A549 treated with DMSO at 1 μM for 4 hours (cell line): ENCODE data around the gene OR6C3. TPM values are rescaled to one million over a fixed set of nuclear protein-coding genes. Genes with fewer than 3 reads are reported as not detected.

Experiments
- total RNA-seq: library from RNA; stranded (reverse); fragments of 200-300 nt; extraction: Qiagen RNA extraction; gene quantifications from 5 replicates; pipeline ENCODE4 v1.2.3, GENCODE V29; 2022; ENCODE audit warnings: low read depth

OR6C3 gene
- total RNA-seq: not detected in 5 replicates

GRCh38 chr12:55330446-55330845 lies at the start of gene OR6C3:
TSS of gene OR6C3 (plus strand) at chr12:55330746. CDS start at chr12:55331701, 955 bp downstream.

GRCh38 chr12:55296469-55296868 lies 34.1 kb upstream of the OR6C3 start, which contains the start of gene OR6C6:
TSS of gene OR6C6 (minus strand) at chr12:55296569. CDS start at chr12:55295232, 1,337 bp downstream.

DNA sequence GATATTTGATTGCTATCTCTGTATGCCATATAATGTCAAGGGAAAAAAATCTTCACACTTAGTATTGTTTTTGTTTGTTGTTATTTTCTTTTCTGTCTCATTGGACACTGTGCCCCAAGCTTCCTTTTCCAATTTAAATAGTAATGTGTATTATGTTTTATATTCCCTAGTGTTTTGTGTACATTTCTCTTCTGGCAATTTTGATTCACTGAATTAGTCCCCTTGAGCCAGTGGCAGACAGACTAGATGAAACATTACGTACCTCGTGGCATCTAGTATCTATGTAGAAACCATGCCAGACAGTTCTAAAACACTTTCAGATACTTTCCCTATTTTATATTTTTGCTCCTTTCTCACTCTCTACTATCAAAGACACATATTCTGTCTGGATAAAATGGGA lies 16.5 kb upstream of the OR6C3 start, which contains the start of gene OR6C1:
OR6C1 (plus strand) TSS at position 301 of the 400 bp plus-strand sequence. CDS start 6,257 bp downstream, outside the sequence.

DNA sequence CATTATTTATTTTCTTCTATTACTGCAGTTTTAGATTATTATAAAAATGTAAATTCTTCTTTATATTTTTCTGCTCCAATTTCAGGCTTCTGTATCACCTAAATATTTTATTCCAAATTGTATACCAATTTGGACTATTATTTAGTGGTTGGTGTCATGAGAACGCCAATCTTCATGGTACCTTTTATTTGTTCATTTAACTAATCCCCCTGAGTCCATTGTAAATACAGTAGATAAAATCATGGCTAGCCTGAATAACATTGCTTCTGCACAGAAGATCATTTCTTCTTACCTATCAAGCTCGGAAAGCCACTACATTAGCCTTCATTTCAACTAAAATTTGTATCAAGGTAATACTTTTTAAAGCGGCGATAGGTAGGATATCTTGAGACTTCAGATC lies 32.1 kb downstream of the OR6C3 start, which contains the start of gene OR6C75:
OR6C75 (plus strand) TSS at position 301 of the 400 bp plus-strand sequence. CDS start 2,136 bp downstream, outside the sequence.

Other genes starting within 250 kb of the OR6C3 start
- not detected in 5 replicates for gene OR9K2, start 204.3 kb upstream of the OR6C3 start, total RNA-seq
- not detected in 5 replicates for gene OR10A7, start 109.7 kb upstream of the OR6C3 start, total RNA-seq
- not detected in 5 replicates for gene OR6C74, start 86.1 kb upstream of the OR6C3 start, total RNA-seq
- not detected in 5 replicates for gene OR6C6, start 34.2 kb upstream of the OR6C3 start, total RNA-seq
- not detected in 5 replicates for gene OR6C1, start 16.4 kb upstream of the OR6C3 start, total RNA-seq
- gene OR6C75, start 32.2 kb downstream of the OR6C3 start, total RNA-seq: not detected in 5 replicates
- gene OR6C65, start 69.8 kb downstream of the OR6C3 start, total RNA-seq: not detected in 5 replicates
- not detected in 5 replicates for gene OR6C76, start 95.5 kb downstream of the OR6C3 start, total RNA-seq
- gene OR6C2, start 113.3 kb downstream of the OR6C3 start, total RNA-seq: not detected in 5 replicates
- not detected in 5 replicates for gene OR6C70, start 139.4 kb downstream of the OR6C3 start, total RNA-seq
- gene OR6C68, start 161.6 kb downstream of the OR6C3 start, total RNA-seq: not detected in 5 replicates
- not detected in 5 replicates for gene OR6C4, start 218.9 kb downstream of the OR6C3 start, total RNA-seq
- not detected in 5 replicates for gene OR2AP1, start 241.7 kb downstream of the OR6C3 start, total RNA-seq